ENCODE data around the gene CABP4.

The CABP4 gene

GRCh38 chr11:67503119-67504004 is 48.2 kb downstream of the CABP4 start:
- TF ChIP-seq CTCF (IDR thresholded peaks at IDR 0.05; ENCODE audit: extremely low read depth, missing control alignments), result no peak
- no peak for DNase-seq (ENCODE audit: low spot score)

- no peak for TF ChIP-seq CTCF (IDR thresholded peaks at IDR 0.05; ENCODE audit: extremely low read depth, missing control alignments)
- DNase-seq (ENCODE audit: low spot score), result peak; percentile 75
These were observed 49.1 kb downstream of the CABP4 start for GRCh38 chr11:67504005-67504949.

DNA sequence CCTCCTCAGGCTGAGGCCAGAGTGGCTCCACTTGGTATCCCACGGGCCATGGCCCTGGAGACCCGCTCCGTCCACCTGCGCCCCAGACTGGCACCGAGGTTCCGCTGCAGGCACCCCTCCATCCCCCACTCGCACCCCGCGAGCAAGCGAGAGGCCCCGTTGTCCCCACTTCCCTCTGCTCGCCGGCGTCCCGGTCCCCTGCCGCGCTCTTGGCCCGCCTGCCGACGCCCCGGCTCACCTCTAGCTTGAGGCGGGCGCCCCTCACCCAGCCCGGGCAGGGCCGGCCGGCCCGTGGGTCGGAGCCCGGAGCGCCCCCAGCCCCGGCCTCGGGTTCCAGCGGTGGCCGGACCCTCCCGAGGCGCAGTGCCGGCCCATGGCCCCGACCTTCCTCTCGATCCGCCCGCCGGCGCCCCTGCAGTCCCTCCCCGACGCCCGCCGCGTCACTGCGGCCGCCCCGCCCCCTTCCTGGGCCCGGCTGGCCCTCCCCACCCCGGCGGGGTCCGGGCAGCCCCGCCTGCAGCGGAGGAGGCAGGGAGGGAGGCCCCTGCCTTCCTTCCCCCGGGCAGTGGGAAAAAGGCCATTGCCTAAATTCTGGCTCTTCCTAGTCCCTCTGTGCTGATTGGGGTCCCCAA is 49.9 kb downstream of the CABP4 start, which contains the start of gene PITPNM1:
PITPNM1 (minus strand) TSS at position 414 of the 632 bp plus-strand sequence. CDS start 1,183 bp downstream, outside the sequence.
- DNase-seq (ENCODE audit: low spot score), result peak; percentile 95
- TF ChIP-seq CTCF (IDR thresholded peaks at IDR 0.05; ENCODE audit: extremely low read depth, missing control alignments), result no peak

- peak; percentile 94 for TF ChIP-seq CTCF (IDR thresholded peaks at IDR 0.05; ENCODE audit: extremely low read depth, missing control alignments)
- peak; percentile 88 for DNase-seq (ENCODE audit: low spot score)
These were observed 50.6 kb downstream of the CABP4 start for GRCh38 chr11:67505605-67506396.

DNA sequence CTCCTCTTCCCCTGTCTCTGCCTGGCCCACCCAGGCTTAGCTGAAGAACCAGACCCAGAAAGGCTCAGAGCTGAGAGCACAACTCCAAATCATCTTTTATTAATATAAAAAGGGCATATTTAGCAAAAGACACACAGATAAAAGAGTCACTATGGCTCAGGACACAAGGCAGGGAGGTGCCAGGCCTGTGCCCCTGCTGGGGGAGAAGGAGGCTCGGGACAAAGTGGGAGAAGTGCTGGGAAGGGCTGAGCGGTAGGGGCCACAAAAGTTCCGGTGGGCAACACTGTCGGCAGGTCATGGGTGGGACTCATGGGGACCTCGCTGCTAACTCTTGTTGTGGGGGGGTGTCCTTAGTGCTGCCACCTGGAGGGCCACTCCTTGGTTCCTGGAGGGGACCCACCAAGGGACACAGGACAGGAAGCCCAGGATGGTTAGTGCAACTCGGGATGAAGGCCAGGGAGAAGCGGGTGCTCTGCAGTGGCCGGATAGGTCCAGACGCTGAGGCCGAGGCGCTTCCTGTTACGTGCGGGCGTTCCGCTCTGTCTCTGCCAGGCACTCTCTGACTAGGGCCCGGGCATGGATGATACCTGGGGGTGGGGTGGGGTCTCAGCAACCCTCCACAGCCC is 51.4 kb downstream of the CABP4 start:
- TF ChIP-seq CTCF (IDR thresholded peaks at IDR 0.05; ENCODE audit: extremely low read depth, missing control alignments), result no peak
- no peak for DNase-seq (ENCODE audit: low spot score)

- DNase-seq (ENCODE audit: low spot score), result no peak
- no peak for TF ChIP-seq CTCF (IDR thresholded peaks at IDR 0.05; ENCODE audit: extremely low read depth, missing control alignments)
These were observed 52.2 kb downstream of the CABP4 start for GRCh38 chr11:67507242-67507863.

Measured in GM20000 (cell line).